ENCODE measurements around the gene FUT7.

FUT7 gene

DNA sequence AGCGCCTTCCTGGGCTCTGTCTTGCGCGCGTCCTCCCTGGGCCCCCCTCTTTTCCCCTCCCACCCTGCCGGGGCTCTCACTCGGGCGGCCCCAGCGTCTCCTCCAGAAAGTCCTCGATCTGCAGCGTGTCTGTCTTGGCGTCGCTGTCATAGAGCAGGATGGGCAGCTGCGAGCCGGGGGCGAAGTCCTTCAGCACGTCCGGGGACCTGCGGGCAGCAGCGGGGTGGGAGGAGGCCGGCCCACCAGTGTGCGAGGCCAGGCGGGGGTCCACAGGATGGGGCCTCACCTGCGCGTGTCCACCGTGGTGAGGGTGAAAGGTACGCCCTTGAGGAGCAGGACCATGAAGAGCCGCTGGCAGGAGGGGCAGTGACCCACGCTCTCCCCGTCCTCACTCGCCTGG, 36.5 kb downstream of the FUT7 start:
- H3K4me3 ChIP-seq (ENCODE audit: low read depth, low read length): no peak overlapping the region
- ChIA-PET POLR2A (no interaction called here), CTCF (interaction anchor here (0.6 to 4.9 kb wide), 5 partner anchors 26 to 50 kb away, joined by 3 to 34 read pairs (median 6); partner anchors contain the start of genes ABCA2 and C8G)
- TF ChIP-seq, protein P1, sequence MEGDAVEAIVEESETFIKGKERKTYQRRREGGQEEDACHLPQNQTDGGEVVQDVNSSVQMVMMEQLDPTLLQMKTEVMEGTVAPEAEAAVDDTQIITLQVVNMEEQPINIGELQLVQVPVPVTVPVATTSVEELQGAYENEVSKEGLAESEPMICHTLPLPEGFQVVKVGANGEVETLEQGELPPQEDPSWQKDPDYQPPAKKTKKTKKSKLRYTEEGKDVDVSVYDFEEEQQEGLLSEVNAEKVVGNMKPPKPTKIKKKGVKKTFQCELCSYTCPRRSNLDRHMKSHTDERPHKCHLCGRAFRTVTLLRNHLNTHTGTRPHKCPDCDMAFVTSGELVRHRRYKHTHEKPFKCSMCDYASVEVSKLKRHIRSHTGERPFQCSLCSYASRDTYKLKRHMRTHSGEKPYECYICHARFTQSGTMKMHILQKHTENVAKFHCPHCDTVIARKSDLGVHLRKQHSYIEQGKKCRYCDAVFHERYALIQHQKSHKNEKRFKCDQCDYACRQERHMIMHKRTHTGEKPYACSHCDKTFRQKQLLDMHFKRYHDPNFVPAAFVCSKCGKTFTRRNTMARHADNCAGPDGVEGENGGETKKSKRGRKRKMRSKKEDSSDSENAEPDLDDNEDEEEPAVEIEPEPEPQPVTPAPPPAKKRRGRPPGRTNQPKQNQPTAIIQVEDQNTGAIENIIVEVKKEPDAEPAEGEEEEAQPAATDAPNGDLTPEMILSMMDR (IDR thresholded peaks at IDR 0.05; ENCODE audit: insufficient read depth, low read length, missing control alignments): no peak
- DNase-seq (ENCODE audit: low read depth, low spot score): no peak

DNA sequence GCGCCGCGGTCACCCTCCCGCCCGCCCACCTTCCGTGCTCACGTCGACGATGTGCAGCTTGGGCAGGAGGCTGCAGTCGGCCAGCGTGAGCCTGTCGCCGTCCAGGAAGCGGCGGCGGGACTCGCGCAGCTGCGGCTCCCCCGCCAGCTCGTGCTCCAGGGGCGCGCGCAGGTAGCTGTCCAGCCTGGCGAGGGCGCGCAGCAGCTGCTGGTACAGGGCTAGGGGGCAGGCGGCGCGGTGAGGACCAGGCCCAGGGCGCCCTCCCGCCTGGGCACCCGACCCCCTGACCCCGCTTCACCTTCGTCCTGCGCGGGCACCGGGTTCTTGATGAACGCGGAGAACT, 37.0 kb downstream of the FUT7 start:
- CTCF ChIA-PET: interaction anchor here (1.6 to 4.9 kb wide), 2 partner anchors 20 to 34 kb away, joined by 3 to 34 read pairs; no protein-coding TSS in a partner anchor
- TF ChIP-seq, protein P1 (IDR thresholded peaks at IDR 0.05; ENCODE audit: insufficient read depth, low read length, missing control alignments): no peak
- no peak overlapping the region for H3K4me3 ChIP-seq (ENCODE audit: low read depth, low read length)
- POLR2A ChIA-PET: no interaction called here
- no peak for DNase-seq (ENCODE audit: low read depth, low spot score)

DNA sequence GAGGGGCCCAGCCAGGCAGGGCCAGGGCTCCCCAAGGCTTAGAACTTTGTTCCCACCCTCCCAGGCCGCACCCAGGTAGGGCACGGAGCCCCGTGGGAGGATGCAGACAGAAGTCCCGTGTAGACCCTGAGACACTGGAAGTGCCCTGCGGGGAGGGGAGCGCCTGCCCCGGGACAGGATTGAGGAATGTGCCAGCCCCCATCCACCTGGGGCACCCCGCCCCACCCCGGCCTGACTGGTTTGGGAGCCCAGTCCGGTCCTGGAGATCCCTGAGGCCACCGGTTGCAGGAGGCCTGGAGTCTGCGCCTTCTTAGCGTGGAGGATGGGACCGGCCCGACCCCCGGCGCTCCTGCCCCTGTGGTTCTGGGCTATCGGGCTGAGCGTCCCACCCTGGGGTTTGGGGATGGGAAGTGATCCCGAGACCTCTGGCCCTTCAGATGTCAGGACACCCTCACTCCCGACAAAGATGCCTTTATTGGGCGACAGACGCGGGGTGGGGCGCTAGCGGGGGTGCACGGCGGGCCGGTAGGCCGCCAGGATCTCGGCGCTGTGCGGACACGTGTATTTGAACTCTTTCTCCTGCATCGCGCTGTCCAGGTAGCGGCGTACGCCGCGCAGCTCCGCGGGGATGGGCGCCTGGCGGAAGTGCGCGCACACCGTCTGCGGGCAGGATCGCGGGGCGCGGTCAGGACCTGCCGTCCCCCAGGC, 37.6 kb downstream of the FUT7 start:
- TF ChIP-seq, protein P1 (IDR thresholded peaks at IDR 0.05; ENCODE audit: insufficient read depth, low read length, missing control alignments): no peak
- DNase-seq (ENCODE audit: low read depth, low spot score): no peak
- ChIA-PET CTCF (interaction anchor here (1.6 to 4.9 kb wide), 3 partner anchors 20 to 46 kb away, joined by 3 to 34 read pairs (median 6); no protein-coding TSS in a partner anchor), POLR2A (no interaction called here)
- H3K4me3 ChIP-seq (ENCODE audit: low read depth, low read length): no peak overlapping the region

DNA sequence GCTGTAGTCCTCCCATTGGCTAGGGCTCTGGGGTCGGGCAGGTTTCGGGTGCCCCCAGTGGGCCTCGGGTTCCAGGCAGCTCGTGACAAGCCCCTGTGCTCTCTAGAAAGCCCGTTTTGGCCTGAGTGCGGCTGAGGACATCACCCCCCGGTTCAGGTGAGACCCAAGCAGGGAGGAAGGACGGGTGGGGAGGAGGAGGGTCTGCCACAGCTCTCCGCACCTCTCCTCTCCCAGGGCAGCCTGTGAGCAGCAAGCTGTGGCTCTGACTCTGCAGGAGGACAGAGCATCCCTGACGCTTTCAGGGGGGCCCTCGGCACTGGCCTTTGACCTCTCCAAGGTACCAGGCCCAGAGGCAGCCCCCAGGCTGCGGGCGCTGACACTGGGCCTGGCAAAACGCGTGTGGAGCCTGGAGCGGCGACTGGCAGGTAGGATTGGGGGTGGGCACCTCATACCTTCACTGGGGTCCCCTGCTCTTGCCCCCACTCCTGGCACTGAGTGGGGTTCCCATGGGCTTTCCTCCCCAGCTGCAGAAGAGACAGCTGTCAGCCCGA, 39.0 kb downstream of the FUT7 start:
- H3K4me3 ChIP-seq (ENCODE audit: low read depth, low read length): peak overlapping the region; percentile 72
- POLR2A ChIA-PET: no interaction called here
- TF ChIP-seq, protein P1 (IDR thresholded peaks at IDR 0.05; ENCODE audit: insufficient read depth, low read length, missing control alignments): no peak
- no peak for DNase-seq (ENCODE audit: low read depth, low spot score)
- CTCF ChIA-PET: interaction anchor here (1.0 to 4.9 kb wide), 6 partner anchors 11 to 74 kb away, joined by 3 to 34 read pairs (median 6); partner anchors contain the start of gene FBXW5

DNA sequence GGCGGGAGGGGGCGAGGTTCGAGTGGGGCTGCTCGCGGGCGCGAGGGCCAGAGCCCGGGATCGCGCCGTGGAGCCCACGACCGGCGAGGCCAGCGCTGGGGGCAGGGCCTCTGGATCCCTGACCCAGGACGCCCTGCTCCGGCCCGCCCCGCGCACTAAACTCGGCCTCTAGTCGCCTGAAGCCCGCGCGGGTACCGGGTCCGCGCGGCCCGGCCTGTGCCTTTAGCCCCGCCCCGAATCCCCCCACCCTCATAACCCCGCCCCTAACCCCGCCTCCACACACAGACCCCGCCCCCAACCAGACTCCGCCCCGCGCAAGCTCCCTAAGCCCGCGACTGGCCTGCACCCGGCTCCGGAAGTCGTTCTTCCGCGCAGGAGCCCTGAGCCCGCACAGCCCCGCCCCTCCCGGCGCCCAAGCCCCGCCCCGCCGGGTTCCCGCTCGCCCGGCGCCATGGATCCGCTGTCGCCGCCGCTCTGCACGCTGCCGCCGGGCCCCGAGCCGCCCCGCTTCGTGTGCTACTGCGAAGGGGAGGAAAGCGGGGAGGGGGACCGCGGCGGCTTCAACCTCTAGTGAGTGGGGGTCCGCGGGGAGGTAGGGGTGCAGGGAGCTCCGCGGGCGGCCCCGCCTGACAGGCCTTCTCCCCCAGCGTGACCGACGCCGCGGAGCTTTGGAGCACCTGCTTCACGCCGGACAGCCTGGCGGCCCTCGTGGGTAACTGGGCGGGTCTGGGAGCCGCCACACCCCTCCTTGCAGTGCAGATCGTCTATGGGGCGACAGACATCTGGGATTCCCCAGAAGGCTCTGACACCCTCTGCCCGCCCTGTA, 39.7 kb downstream of the FUT7 start, which contains the start of gene PAXX:
Gene PAXX, plus strand, starts transcription at position 430 of the 826 bp plus-strand sequence. Its CDS starts 22 bp downstream, at position 452.
- CTCF ChIA-PET: interaction anchor here (0.6 to 4.9 kb wide), 8 partner anchors 12 to 75 kb away, joined by 3 to 34 read pairs (median 4); partner anchors contain the start of genes FBXW5 and NPDC1
- POLR2A ChIA-PET: interaction anchor here (0.6 kb wide), 1 partner anchor 21 kb away, joined by 3 read pairs; no protein-coding TSS in a partner anchor
- no peak for DNase-seq (ENCODE audit: low read depth, low spot score)
- H3K4me3 ChIP-seq (ENCODE audit: low read depth, low read length): peak within 1 kb of the TSS; percentile 72
- TF ChIP-seq, protein P1 (IDR thresholded peaks at IDR 0.05; ENCODE audit: insufficient read depth, low read length, missing control alignments): no peak
